ENCODE results near the gene ENKUR.

DNA sequence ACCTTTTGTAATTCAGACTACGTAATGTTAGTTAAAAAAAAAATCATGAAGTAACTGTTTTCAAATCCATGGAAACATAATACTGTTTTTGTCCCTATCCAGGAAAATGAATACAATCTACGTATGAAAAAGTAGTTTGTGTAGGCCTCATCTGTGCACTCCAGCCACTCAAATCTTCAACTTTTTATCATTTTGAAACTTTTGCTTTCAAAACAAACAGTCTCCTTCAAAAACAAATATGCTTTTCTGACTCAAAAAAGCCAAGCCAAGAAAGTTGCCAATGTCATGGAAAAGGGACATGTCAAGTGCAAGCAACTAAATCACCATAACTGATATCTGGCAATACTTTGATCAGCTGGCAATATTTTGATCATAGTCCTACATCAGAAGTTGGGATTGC lies 13.6 kb upstream of the ENKUR start:
- TF ChIP-seq, protein P1, sequence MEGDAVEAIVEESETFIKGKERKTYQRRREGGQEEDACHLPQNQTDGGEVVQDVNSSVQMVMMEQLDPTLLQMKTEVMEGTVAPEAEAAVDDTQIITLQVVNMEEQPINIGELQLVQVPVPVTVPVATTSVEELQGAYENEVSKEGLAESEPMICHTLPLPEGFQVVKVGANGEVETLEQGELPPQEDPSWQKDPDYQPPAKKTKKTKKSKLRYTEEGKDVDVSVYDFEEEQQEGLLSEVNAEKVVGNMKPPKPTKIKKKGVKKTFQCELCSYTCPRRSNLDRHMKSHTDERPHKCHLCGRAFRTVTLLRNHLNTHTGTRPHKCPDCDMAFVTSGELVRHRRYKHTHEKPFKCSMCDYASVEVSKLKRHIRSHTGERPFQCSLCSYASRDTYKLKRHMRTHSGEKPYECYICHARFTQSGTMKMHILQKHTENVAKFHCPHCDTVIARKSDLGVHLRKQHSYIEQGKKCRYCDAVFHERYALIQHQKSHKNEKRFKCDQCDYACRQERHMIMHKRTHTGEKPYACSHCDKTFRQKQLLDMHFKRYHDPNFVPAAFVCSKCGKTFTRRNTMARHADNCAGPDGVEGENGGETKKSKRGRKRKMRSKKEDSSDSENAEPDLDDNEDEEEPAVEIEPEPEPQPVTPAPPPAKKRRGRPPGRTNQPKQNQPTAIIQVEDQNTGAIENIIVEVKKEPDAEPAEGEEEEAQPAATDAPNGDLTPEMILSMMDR (IDR thresholded peaks at IDR 0.05; ENCODE audit: low read length) = no peak
- no peak for TF ChIP-seq EZH2 (IDR thresholded peaks at IDR 0.05; ENCODE audit: borderline replicate concordance, low read length)

Data from OCI-LY1 (cell line).